ENCODE measurements around the gene ARHGEF3.
A peak's percentile ranks its signal among the peaks of the same experiment; 100 is the strongest.
"Not testable (repeated sequence)": the region's sequence is repeated elsewhere in the genome, so short reads cannot be mapped to it uniquely, and the experiment has no call there.

Gene ARHGEF3

DNA sequence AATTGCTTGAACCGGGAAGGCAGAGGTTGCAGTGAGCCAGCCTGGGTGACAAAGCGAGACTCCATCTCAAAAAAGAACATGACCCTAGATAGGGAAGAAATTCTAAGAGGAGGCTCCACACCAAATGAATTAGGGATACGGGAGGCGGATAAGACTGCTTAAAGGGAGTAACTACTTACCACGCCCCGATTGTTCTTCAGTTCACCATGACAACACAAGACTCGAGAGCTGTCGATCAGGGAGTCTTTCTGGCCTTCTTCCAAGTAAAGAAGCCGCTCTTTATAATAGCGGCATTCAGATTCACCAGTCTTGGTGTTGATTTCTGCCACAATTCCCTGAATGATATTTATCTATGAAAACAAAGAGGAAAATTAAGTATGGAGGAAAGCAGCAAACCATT lies 64.7 kb downstream of the ARHGEF3 start:
- DNase-seq (ENCODE audit: low read depth) = no peak

DNA sequence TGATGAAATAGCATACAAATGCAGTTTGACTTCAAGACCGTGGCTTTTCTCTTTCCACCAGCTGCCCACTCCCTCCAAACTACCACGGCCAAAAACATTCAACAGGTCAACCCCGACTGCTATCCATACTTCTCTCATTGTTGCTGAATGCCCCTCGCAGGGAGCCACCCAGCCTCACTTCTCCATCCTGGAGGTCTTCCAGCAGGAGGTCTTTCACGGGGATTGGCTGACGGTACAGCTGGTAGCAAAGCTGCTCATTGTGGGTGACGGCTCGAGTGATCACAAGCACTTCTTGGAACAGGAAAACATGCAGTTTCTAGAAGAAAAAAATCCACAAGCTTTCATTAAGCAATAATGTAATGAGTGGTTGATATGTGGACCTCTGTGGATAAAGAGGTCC lies 69.6 kb downstream of the ARHGEF3 start:
- no peak for DNase-seq (ENCODE audit: low read depth)

GRCh38 chr3:56725175-56725574 lies 76.6 kb downstream of the ARHGEF3 start:
- DNase-seq (ENCODE audit: low read depth) = peak; percentile 17

GRCh38 chr3:56724676-56725075 lies 77.1 kb downstream of the ARHGEF3 start:
- DNase-seq (ENCODE audit: low read depth) = no peak

DNA sequence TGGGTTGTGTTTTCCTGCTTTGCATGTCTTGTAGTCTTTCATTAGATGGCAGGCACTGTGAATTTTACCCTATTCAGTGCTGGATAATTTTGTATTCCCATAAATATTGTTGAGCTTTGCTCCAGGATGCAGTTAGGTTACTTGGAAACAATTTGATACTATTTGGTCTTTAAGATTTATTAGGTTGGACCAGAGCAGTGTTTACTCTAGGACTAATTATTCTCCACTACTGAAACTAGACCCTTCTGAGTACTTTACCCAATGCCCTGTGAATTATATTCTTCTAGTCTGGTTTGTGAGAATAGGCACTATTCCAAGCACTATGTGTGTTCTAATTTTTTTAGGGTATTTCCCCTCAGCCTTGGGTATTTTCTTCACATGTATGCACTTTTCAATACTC lies 80.9 kb downstream of the ARHGEF3 start:
- DNase-seq (ENCODE audit: low read depth) = no peak

DNA sequence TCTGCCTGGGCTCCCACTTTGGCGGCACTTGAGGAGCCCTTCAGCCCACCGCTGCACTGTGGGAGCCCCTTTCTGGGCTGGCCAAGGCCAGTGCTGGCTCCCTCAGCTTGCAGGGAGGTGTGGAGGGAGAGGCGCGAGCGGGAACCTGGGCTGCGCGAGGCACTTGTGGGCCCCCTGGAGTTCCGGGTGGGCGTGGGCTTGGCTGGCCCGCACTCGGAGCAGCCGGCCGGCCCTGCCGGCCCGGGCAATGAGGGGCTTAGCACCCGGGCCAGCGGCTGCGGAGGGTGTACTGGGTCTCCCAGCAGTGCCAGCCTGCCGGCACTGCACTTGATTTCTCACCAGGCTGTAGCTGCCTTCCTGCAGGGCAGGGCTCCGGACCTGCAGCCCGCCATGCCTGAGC lies 82.9 kb downstream of the ARHGEF3 start:
- DNase-seq (ENCODE audit: low read depth) = not testable (repeated sequence)

DNA sequence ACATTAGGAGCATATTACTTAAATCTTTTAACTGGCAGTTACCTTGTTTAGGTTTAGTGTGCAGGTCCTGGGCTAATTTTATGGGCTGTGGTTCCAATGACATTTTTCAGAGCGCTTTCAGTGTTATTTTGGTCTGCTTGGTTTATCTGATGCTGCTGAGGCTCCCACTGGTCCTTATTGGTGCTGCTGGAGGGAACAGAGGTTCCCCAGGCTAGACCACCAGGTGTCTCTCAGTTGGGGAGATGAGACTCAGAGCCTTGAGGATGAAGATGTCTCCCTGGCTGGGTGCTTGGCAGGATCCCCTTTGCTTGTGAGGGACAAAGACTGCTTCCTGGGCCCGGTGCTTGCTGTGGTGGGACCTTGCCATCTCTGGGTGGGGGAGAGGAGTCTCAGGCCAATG lies 90.4 kb downstream of the ARHGEF3 start:
- DNase-seq (ENCODE audit: low read depth) = no peak

DNA sequence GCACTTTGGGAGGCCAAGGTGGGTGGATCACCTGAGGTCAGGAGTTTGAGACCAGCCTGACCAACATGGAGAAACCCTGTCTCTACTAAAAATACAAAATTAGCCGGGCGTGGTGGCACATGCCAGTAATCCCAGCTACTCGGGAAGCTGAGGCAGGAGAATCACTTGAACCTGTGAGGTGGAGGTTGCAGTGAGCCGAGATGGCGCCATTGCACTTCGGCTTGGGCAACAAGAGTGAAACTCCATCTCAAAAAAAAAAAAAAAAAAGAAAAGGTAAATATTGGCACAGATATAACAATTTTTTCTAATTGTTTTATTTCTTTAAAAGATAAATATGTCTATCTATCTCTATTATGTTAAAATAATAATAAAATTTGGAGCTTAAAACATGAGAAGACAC lies 94.3 kb downstream of the ARHGEF3 start:
- DNase-seq (ENCODE audit: low read depth) = not testable (repeated sequence)

- DNase-seq (ENCODE audit: low read depth) = no peak
Measured at GRCh38 chr3:56706629-56707028, 95.1 kb downstream of the ARHGEF3 start.

DNA sequence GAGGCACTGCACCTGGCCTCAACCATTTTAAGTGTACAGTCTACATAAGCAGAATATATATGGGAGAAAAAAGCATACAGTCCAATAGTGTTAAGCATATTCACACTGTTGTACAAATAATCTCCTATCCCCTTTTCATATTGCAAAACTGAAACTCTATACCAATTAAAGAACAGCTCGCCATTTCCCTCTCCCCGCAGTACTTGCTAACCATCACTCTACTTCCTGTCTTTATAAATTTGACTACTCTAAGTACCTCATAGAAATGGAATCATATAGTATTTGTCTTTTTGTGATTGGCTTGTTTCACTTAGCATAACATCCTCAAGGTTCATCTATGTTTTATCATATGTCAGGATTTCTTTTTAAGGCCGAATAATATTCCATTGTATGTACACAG lies 97.0 kb downstream of the ARHGEF3 start:
- DNase-seq (ENCODE audit: low read depth) = no peak

GRCh38 chr3:56702490-56703315 lies 99.0 kb downstream of the ARHGEF3 start:
- peak; percentile 61 for DNase-seq (ENCODE audit: low read depth)

- no peak for DNase-seq (ENCODE audit: low read depth)
Measured at GRCh38 chr3:56700151-56700550, 101.6 kb downstream of the ARHGEF3 start.

GRCh38 chr3:56694867-56695683 lies 106.7 kb downstream of the ARHGEF3 start:
- no peak for DNase-seq (ENCODE audit: low read depth)

DNA sequence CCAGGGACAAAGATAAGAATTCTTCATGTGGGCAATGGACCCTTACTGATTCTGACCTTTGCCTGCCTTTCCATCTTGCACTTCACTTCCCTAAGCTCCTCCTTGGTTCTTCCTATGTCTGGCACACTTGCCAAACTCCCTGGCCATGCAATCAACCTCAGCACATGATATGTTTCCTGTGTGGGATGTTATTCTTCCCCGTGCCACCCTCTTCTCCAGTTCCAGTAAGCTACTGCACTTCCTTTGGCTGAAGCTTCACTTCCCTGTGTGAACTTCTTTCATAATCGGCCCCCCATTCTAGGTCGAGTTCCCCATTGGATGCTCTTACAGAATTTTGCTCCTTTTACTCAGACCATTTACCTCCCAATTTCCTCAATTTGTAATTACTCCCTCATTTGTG lies 108.0 kb downstream of the ARHGEF3 start:
- DNase-seq (ENCODE audit: low read depth) = no peak

DNA sequence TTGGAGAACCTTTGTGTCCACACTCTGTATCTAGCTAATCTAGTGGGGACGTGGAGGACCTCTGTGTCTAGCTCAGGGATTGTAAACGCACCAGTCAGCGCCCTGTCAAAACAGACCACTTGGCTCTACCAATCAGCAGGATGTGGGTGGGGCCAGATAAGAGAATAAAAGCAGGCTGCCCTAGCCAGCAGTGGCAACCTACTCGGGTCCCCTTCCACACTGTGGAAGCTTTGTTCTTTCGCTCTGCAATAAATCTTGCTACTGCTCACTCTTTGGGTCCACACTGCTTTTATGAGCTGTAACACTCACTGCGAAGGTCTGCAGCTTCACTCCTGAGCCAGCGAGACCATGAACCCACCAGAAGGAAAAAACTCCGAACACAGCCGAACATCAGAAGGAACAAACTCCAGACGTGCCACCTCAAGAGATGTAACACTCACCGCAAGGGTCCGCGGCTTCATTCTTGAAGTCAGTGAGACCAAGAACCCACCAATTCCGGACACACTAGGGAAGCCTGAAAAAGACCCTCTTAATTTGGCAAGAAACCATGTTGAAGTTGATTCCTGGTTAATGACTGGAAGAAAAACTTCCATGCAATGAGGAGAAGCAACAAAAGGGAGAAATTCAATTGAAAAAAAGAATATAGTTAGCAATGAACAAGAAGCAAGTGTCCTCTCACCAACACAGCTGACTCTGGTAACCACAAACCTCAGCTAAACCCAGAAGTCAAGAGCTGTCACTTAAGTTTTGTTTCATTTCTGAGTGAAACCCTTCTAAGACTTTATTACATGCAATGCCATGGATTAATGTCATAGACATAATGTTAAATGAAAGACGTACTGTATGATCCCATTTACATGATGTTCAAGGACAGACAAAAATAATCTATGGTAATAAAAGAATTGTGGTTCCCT lies 109.0 kb downstream of the ARHGEF3 start:
- DNase-seq (ENCODE audit: low read depth) = not testable (repeated sequence)

DNA sequence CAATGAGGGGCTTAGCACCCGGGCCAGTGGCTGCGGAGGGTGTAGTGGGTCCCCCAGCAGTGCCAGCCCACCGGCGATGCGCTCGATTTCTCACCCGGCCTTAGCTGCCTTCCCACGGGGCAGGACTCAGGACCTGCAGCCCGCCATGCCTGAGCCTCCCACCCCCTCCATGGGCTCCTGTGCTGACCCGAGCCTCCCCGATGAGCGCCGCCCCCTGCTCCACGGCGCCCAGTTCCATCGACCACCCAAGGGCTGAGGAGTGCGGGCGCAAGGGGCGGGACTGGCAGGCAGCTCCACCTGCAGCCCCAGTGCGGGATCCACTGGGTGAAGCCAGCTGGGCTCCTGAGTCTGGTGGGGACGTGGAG lies 109.8 kb downstream of the ARHGEF3 start:
- not testable (repeated sequence) for DNase-seq (ENCODE audit: low read depth)

DNA sequence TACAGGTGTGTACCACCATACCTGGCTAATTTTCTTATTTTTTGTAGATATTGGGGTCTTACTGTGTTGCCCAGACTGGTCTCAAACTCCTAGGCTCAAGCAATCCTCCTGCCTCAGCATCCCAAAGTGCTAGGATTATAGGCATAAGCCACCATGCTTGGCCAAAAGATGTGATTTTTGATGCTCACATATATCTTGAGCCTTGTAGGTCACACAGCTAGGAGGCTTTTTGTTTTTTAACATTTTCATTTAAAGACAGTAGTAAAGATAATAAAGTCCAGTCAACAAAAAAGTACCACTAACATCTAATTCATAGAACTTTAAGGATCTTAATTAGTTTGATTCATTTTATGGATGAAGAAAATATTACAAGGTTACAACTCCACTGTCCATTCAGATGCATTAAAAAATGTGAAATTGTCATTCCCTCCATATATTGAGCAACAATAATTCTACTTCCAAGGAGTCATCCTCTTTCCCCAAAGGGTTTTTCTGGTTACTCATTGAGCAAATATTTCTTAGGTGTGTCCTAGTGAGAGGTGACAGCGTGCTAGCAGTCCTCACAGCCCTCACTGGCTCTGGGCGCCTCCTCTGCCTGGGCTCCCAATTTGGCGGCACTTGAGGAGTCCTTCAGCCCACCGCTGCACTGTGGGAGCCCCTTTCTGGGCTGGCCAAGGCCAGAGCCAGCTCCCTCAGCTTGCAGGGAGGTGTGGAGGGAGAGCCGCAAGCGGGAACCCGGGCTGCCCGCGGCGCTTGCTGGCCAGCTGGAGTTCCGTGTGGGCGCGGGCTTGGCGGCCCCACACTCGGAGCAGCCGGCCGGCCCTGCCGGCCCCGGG lies 110.4 kb downstream of the ARHGEF3 start:
- DNase-seq (ENCODE audit: low read depth) = no peak

- DNase-seq (ENCODE audit: low read depth) = no peak
Measured at GRCh38 chr3:56689303-56689702, 112.4 kb downstream of the ARHGEF3 start.

- no peak for DNase-seq (ENCODE audit: low read depth)
Measured at GRCh38 chr3:56688191-56688590, 113.6 kb downstream of the ARHGEF3 start.

DNA sequence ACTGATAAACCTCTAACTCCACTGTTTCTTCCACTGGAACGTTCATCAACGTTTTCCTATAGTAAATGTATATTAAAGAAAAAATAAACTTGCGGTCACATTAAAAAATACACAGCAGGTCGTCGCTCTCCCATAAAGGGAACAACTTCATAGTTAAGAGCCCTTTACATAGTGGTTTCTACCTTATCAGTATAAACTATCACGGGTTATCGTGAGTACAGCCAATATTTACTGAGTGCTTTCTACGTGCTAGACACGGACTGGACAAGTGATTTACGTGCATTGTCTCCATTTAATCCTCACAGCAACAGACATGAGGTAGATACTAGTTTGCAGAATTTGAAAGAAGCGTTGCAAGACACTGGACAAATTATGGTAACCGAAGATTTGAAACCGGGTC lies 117.7 kb downstream of the ARHGEF3 start:
- DNase-seq (ENCODE audit: low read depth) = no peak

DNA sequence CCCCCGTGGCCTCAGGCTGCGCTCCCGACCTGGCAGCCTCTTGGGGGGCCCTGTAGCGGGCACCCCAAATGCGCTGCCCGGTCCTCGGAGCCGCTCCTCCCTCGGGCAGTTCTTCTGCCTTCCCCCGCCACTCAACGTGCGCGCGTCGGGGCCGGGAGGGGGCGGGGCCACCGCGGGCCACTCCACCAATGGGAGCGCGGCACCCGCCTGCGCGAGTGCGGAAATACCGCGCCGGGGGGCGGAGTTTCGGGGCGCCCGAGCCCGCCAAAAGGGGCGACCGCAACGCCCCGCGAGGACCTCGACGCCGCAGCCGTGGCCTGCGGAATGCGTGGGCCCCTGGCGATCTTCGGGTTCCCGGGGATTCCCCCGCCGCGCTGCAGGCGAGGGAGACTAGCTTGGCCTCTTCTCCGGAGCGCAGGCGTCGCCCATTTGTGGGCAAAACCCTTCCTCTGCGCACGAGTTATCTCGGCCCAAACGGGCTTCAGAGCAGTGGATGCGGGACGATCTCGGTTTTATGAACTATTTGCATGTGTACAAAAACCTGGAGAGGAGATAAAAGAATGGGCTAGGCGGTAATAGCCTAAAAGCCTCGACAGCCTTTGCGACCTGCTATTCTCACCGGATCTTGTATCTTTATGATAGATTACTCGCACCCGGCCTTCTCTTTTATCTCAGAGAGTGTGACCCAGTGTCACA lies 118.5 kb downstream of the ARHGEF3 start, which contains the start of gene TASOR:
Gene TASOR, minus strand, starts transcription at position 144 of the 696 bp plus-strand sequence. CDS start 259 bp downstream, outside the sequence.
- DNase-seq (ENCODE audit: low read depth) = peak; percentile 64
